NCI-H1694 treated with DMSO at 0.1 percent for 48 hours (cell line): ENCODE data around the gene LRRC8D.
A peak's percentile ranks its signal among the peaks of the same experiment; 100 is the strongest.

Experiments used
- DNase-seq: peaks from one replicate; lab custom pipeline; 2025; lab: John Stamatoyannopoulos, UW

The LRRC8D gene

DNA sequence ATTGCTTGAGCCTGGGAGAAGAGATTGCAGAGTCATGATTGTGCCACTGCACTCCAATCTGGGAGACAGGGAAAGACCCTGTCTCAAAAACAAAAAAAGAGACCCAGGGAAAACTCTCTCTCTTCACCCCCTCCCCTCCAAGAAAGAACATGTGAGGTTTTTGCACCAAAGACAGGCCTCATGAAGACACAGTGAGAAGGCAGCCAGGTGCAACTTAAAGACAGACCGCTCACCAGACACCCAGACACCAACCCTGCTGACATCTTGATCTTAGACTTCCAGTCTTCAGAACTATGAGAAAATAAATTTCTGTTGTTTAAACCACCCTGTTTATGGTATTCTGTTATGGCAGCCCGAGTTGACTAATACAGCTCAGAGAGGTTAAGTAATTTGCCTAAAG is 13.3 kb upstream of the LRRC8D start:
- DNase-seq = no peak

DNA sequence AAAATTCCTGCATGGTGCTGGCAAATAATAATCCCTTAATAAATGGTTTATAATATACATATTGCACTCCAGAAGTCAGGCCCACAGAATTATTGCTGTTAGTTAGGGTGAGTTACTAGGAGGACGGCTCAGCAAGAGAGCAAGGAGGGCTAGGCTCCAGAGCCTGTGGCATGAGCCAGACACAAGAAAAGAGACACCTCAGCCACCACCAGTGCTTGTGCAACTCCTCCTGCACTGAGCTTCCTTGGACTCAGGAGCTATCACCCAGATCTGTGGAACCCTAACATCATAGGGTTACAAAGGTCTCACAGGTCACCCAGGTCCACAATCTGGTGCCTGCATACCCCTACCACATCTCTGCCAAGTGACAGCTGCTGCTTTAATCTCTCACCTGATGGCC is 12.8 kb upstream of the LRRC8D start:
- no peak for DNase-seq

DNA sequence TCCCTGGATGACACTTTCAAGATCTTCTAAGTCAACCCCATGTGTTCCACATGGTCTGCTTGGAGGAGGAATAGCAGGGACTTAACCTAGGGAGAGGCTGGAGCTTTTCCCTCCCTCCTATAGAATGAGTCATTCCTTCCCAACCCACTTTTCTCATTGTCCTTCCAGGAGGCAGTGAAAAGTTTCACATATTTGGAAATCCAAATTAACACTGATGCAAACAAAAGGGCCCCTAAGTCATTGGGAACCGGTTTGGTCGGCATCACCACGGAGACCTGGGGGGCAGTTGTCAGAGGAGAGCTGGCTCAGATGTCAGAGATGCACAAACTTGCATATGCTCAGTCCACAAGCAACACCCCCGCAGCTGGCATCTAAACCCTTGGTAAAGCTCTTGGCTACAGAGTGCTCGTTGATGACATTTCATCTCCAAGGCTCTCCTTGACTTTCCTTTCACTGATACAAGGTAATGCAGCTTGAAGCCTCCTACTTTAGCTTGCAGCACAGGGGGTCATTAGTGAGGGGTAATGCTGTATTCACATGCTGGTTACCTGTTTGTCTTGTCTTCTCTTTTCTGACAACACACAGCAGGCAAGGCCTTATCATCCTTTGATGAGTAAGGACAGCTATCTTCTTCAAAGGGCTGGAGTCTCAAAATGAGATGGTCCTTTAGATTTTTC is 12.3 kb upstream of the LRRC8D start:
- DNase-seq = no peak

DNA sequence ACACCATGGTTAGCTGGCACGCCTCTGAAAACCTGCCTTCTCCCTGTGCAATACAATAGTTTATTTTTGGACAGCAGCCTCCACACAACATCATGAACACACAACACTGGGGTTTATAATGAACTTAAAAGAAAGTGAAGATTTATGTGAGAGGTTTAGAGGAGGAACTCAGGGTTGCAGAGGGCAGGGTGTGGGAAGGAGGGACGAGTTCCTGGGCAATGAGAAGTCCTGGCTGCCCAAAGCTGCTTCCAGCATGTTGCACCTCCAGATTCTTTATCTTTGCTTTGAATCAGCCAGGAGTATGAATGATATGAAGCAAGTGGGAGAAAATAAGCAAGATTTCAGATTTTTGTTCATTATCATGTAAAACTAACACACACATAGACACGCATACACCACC is 11.3 kb upstream of the LRRC8D start:
- no peak for DNase-seq

DNA sequence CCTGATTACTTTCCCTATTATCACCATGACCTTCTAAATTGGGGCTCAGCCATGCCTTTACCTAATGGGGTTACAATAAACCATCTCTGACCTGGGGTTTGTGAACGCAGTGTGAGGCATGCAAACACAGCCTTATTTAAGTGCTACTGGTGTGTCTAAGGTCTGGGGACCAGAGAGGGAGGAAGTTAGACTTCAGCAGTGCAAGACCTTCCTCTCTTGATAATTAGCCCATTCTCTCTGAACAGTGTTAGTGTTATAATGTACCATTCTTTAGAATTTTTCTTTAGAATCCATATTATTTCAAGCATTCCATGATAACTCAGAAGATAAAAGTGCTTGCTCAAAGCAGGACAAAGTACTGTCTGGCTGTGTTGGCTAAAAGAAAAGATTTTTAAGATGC is 10.5 kb upstream of the LRRC8D start:
- no peak for DNase-seq

DNA sequence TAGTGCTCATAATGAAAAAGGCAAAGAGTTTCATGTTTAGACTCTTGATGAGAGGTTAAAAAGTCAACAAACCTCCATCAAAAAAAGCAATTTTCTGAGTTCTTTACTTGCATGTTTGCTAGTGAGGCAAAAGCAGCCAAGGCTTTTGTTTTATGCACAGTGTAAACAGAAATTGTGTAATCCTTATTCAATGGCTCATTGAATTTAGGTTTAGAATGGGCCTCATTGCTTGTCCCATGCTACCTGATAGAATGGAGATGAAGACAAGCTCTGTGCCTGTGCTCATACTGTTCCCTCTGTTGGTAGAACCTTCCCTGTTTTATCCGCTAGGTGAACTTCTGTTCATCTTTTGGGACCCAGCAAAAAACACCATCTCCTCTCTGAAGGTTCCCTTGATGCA is 10.0 kb upstream of the LRRC8D start:
- no peak for DNase-seq

DNA sequence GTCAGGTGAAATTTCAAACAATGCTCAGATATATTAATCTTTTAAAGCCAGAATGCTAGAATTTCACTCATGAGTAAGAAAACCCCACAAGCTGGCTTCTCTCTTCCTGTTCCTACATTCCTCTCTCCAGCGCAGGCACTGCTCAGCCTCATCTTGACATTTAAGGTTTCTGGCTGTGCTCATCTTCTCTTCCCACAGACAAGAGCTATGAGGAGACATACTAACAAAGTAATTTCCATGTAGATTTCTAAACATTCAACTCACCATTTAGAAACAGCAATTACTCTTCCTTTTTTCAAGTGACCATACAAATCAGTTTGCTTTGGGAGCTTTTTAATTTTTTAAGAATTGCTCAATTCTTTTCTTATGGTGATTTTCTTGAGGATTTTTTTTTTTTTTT is 7.8 kb upstream of the LRRC8D start:
- DNase-seq = no peak

DNA sequence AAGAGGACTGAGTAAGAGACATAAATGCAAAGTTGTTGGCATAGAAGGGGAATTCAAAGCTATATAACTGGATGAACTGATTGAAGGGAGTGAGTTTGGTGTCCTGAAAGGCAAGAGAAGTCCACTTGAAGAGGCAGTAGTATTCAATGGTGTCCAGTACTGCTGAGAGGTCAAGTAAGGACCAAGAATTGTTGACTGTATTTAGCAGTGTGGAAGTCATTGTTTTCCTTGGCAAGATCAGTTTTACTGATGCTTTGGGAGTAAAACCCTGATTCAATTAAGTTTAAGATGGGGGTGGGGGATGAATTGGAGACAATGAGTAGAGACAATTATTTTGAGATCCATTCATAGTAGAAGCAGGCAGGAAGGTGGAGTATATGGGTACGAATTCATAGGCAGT is 5.8 kb upstream of the LRRC8D start:
- DNase-seq = no peak

DNA sequence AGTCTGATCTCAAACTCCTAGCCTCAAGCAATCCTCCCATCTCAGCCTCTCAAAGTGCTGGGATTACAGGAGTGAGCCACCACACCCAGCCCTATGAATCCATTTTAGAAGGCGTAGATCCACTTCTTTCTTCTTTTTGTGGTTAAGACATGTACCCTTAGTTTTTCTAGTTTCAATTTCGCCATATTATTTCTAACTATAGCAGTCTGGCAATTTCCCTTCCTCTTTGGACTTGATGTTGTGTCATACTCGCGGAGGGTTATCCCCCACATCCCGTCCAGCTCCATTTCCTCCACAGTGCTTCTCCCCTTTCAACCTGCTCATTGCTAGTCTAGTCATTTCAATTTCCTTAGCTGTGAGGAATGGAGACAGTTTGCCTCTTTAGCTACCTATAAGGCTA is 5.2 kb upstream of the LRRC8D start:
- no peak for DNase-seq

DNA sequence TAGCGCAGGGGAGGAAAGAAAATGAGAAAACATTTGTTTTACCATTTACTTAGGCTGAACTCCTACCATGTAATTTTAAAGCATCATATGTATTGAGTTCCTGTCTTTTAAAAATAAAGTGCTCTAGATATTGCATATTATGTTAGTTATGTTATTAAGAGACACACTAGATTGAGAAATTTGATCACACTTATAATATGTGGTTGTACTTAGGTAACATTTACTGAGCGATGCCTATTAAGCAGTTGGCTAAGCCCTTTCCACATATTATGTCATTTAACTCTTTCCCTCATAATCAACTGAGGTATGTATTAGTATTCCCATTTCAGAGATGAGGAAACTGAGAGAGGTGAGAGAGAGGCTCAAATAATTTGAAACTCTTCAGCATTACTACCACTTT is 4.5 kb upstream of the LRRC8D start:
- DNase-seq = no peak

DNA sequence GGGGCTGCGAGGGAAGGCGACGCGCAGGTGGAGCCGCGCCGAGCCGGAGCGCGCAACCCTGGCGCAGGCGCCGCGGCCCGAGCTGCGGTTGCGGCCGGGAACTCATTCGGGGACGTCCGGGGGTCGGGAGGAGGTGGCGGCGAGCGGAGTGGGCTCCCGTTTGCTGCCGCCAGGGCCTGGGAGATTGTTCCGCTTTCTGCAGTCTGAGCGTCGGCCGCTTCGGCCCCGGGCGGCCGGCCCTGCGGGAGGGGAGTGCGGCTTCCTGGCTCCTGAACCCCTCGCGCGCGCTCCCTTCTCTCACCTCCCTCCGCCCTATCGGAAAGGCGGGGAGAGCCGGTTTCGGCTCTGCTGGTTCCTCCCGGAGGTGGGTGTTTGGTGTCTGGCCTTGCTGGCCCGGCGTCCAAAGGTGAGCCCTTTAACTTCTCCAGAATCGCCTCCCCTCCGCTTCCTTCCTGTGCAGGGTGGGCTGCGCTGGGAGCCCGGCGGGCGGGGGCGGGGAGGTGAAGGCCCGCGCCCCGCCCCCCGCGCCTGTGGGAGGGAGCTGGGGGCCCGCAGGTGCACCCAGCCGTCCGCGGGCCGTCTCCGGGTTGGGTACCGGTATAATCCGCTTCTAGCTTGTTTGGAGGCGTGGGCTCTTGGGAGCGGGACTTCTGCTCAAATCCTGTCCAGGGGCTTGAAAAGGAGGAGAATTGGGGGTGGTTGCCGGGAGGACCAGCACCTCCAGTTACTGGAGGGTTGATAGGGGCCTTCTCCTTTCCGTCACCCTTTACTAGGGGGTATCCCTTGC is 683 bp downstream of the LRRC8D start:
- peak; percentile 28 for DNase-seq

DNA sequence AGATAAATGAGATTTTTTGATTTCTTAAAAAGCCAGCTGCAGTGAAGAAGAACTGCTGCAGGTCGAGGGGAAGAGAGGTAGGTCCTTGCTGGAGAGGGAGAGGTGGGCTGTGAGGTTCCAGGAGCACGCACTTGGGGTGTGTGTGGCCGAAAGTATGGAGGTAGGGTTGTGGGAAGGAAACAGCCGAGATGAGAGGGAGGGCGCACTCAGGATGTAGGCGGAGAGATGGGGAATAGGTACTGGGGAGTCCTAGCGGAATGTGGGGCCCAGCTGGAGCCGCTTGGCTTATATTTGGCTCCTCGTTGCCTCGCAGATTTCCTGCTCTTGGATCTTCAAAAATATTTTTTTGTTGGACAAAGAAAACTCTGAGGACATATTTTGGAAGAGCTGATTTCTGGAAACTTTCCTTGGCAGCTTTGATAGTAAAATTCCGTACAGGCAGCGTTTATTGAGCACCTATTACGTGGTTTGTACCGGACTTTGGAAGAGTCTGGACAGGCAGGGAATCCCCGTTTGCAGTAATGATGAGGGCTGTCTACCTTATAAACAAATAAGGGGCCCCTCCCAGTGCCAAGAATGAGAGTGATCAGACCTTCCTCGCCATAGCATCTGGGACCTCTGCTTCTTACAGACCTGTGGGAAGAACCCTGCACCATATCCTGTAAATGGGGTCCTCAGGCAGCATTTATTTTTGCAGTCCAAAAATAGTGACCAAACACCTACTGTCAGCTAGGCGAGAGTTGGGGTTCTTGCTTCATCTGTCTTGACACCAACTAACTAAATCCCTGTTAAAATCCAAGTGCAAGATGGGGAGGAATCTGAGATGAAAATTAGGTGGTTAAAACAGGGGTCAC is 1.5 kb downstream of the LRRC8D start:
- no peak for DNase-seq

DNA sequence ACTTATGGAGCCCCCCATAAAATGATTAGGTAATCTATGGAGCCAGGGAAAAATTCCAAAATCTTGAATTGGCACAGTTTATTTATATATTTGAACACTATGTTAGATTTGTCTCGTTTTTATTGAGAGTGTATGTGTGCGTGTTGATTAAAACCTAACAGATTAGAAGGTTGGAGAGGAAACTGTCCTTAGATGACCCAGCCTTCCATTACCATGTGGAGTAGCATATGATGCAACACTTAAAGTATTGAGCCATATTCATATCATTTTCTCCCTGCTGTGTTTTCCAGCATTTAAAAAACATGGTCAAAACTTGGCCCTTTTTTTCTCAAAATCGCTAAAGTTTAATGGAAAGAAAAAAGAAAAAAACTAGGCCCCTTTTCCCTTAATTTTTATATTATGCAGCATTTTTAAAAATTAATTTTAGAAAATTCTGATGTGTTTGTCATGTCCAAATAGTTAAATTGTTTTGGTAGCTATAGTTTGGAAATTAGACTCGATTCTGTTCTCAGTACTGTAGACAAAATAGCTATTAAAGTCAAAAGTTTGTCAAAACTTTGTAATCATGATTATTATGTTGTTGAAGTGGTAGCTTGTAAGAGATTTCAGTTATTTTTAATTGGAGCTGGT is 2.3 kb downstream of the LRRC8D start:
- no peak for DNase-seq

DNA sequence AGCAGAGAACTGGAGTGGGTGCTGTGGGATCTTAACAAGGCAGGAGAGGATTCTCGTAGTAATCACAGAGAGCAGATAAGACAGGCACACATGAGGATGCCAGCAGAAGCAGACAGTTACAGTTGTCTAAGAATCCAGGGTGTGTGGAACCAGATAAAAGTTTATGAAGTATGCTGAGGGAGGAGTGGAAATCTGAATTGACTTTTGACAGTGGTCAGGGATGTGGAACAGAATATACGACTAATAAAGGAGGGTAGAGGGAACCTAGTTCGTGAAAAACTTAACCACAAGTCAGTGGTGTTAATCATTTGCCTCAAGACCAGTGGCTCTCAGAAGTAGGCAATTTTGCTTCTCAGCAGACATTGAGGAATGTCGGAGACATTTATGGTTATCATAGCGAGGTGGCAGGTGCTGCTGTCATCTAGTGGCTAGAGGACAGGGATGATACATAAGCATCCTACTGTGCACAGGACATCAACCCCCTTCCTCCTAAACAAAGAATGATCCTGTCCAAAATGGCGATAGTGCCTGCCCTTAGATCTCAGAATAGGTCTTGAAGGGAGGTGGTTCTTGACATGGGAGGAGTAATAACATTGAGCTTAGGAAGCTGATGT is 3.0 kb downstream of the LRRC8D start:
- no peak for DNase-seq

DNA sequence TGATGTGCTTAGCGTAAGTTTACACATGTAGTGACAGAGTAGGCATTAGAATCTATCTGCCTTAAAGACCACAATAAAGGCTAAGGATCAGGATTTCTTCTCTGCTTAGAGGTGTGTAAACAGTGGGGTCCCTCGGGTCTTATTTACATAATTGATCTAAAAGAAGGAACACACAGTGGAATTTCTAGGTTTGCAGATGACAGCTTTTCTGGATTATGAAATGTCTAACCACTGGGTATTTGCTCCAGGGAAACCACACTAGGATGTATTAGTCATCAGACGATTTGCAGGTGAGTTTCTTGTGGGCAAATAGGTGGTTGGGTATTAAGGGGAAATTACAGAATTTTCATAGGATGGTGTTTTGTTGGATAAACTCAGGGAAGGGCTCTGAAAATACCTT is 5.8 kb downstream of the LRRC8D start:
- no peak for DNase-seq

DNA sequence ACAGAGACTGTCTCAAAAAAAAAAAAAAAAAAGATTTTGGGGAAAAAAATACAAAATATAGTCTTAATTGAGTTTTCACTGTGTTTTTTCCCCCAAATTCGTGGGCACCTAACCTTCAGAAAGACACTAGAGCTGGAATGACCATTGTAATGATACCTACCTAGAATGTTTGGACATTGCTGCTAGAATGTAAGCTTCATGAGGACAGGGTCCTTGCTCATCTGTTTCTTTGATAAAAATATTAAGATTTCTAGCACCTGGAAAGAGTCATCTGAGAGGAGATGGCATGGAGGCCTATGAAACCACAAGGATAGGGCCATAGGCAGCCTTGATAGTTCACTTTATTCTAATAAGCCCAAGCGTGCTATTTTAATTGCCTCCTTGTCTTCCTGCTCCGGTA is 6.5 kb downstream of the LRRC8D start:
- no peak for DNase-seq

DNA sequence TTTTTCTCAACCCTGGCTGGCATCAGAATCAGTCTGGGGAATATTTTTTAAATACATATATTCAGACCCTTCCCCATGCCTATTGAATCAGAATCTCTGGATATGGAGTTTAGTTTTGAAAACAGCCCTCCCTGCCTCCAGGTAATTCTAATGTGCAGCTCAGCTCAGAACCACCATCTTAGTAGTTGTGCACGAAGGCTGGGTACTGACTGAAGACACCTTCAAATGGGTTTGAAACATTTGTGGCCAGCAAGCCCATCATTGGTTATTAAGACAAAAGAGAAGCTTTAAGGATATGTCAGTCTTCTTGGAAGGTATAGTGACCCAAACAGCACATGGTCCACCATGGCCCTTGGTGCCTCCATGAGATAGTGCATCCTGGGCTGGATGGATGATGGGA is 7.1 kb downstream of the LRRC8D start:
- no peak for DNase-seq

DNA sequence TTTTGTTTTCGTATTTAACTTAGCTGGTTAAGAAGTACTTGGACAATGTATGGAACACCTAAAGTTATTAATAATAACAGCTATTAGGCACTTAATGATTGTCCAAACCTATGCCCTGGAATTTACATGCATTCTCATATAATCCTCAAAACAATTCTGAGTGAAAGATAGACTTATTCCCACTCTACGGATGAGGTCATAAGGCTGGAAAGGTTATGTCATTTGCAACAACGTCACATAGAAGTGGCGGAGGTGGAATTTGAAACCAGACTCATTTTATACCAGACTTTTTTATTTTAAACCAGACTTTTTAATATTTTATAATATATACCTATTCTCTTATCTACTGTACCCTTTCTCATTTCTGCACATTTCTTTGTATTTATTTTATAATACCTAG is 8.4 kb downstream of the LRRC8D start:
- no peak for DNase-seq

DNA sequence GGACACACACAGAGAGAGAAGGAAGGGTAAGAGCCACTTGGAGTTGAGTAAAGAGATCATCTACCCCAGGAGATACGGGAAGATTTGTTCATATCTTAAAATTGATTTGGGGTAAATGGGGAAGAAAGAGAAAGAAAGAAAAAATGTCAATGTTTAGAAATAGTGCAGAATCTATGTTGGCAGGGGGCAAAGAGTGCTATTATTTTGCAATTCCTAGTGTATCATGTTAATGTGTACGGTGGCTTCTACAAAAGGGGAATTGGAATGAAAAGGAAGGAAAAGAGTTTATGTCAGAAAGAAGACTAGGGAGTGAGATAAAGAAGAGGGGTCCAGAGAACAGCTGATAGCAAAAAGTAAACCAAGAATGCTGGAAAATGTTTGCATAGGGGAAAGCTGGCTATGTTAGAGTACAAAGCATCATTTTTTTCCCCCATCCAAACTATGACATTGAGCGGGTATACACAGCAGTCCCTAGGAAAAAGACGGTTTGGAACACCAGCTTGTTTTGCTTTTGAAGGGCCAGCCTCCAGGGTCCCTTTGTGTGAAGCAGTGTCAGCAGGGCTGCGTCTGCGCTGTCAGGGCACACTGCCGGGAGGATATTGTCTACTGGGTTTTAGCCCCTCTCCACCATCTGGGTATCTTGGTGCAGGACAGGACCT is 10.8 kb downstream of the LRRC8D start:
- DNase-seq = no peak

DNA sequence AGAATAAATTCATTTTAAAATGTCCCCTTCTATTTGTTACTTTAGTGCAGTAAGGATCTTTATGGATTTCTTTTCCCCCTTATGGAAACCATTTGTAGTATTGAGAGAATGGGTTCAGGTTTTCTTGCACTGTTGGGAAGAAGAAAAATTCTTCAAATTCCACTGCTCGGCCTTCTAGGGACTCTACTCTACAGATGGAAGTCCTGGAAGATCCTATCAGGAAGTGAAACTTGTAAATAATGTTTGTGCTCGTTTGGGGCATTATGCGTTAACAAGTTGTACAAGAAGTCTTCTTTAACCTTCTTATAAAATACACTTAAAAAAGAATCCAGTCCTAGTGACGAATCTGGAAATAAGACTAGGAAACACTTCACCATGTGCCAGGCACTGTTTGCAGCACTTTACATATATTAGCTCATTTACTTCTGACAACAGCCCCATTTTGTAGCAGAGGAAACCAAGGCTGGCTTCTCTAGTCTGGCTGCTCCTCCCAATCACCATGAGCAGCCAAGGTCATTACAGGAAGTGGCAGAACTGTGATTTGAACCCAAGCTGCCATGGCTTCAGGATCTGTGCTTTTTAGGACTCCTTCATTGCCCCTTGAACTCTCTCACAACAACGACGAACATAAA is 11.8 kb downstream of the LRRC8D start:
- DNase-seq = no peak
